ENCODE data around the gene CELA2A.

The CELA2A gene

GRCh38 chr1:15456313-15456954 lies at the start of gene CELA2A:
CELA2A (plus strand) TSS chr1:15456732; CDS start chr1:15456754, 22 bp downstream.
- DNase-seq (ENCODE audit: low read depth): no peak

GRCh38 chr1:15407580-15407979 lies 49.0 kb upstream of the CELA2A start:
- no peak for DNase-seq (ENCODE audit: low read depth)

DNA sequence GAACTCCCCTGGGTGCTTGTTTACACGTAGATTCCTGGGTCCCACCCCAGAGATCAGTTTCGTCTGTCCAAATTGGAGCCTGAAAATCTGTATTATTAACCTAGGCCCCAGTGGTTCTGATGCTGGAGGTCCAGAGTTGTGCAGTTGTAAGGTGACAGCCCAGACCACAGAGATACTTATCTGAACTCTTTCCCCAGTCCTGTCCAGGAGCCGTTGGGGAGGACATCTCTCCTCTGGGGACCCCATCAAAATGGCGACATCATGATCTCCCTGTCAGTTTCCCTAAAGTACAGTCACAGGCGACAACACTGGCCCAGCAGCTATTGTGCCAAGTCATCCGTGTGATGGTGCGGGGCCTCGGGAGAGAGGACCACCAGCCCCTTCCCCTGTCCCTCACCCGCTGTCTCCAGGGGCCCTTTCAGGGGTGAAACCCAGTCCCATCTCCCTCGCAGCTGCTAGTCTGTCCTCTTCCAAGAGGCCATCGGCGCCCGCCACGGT lies 47.6 kb upstream of the CELA2A start:
- DNase-seq (ENCODE audit: low read depth): no peak

DNA sequence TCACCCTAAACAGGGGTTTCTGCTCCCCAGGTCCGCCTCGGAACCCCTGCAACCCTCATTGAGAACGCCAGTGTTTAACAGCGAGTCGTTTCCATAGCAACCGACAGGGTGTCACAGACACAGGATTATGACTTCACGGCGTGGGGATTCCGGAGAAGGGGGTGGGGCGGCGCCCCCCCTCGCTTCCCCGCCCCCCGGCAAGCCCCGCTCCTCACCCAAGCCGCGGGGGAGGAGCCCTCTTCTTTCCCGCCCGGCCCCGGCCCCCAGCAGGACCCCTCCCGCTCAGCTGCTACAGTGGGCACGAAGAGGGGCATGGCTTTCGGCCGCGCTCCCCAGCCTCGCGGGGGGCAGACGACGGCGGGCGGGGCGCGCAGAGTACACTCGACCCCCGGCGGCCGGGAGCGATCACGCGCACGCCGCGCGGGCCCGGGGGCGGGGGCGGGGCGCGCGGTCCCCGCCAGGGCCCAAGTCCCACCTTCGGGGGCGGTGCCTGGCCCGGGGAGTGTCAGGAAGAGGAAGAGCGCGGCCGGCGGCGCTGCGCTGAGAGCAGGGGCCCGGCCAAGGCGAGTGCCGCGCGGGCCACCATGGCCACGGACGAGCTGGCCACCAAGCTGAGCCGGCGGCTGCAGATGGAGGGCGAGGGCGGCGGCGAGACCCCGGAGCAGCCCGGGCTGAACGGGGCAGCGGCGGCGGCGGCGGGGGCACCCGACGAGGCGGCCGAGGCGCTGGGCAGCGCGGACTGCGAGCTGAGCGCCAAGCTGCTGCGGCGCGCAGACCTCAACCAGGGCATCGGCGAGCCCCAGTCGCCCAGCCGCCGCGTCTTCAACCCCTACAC lies 46.9 kb upstream of the CELA2A start, which contains the start of gene EFHD2:
TSS of gene EFHD2 (plus strand) at position 501 of the 835 bp plus-strand sequence. CDS start at position 585, 84 bp downstream.
- DNase-seq (ENCODE audit: low read depth): no peak

- DNase-seq (ENCODE audit: low read depth): no peak
Measured at GRCh38 chr1:15410223-15410883, 46.2 kb upstream of the CELA2A start.

GRCh38 chr1:15410884-15411245 lies 45.7 kb upstream of the CELA2A start:
- no peak for DNase-seq (ENCODE audit: low read depth)

GRCh38 chr1:15411593-15412137 lies 44.9 kb upstream of the CELA2A start:
- DNase-seq (ENCODE audit: low read depth): no peak

DNA sequence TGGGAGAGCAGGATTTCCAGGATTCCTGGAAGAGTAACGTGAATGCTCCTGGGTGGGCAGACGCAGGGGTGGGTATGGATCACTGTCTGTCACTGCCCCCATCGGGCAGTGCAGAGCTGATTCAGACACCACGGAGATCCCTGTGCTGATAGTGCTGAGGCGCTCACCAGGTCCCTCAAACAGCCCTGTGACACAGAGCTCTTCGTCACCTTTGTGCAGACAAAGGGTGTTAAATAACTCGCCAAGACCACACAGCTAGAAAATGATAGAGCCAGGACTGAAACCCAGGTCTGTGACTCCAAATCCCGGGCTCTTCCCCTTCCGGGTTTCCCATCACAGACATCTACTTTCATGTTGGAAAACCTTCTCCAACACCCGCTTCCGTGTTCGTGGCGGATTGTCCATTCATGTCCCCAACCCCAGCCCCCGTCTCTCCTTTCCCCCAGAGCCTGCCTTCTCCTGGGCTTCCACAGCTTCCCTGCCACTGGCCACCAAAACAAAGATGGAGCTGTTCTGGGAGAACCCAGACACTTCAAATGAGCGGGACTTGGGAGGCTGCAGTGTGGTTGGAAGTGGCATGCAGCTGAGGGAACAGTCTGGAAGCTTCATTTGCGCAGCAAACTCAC lies 44.2 kb upstream of the CELA2A start:
- no peak for DNase-seq (ENCODE audit: low read depth)

DNA sequence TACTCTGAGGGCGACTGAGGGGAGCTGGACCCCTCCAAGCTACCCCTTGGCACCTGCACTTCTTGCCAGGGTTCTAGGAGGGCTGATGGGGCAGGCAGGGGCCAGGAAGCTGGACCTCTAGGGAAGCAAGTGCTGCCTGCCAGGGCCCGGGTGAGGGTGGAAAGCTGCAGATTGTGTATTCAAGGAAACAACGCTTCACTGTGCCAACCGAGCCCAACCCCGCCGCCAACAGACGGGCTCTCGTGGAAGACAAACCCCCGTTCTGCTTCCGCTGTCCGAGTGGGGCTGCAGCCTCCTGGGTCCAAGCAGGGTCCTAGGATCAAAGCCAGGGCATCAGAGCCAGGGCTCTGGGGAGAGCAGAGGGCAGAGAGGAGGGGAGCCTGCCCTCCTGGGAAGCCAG lies 43.7 kb upstream of the CELA2A start:
- DNase-seq (ENCODE audit: low read depth): no peak

DNA sequence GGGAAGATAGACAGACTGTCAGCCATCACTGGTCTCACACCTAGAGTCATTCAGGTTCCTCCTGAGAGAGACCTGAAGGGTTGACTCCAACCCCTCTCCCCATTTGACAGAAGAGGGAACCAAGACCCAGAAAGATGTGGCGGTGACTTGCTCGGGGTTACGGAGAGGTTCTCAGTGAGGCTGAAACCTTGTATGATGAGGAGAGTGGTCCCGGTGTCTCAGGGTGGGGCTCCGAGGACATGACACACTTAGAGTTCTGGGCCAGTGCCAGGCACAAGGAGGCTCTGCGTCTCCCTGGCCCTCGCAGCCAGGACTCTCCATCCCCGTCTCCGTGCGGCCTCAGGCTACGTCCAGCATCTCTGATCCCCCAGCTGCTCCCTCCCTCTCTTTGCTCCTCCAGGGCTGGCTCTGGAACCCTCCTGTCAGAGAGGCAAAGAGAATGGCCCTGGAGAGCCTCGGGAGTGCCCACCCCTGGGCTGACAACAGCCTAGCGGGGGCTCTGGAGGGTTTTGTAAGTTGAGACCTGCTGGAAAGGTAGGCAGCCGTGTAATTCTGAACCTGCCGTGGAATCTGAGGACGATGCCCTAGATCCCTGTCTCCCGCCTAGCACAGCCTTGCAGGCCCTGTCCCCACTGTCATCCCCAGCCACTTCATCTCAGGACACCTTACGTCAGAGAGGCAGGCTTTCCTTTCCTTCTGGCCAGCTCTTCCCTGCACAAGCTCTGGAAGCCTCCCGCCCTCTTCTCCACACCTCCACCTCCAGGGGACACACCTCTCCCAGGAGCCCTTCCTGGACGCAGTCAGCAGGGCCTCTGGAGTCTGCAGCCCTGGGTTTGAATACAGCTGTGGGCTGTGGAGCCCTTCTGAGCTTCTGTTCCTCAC lies 42.7 kb upstream of the CELA2A start:
- no peak for DNase-seq (ENCODE audit: low read depth)

DNA sequence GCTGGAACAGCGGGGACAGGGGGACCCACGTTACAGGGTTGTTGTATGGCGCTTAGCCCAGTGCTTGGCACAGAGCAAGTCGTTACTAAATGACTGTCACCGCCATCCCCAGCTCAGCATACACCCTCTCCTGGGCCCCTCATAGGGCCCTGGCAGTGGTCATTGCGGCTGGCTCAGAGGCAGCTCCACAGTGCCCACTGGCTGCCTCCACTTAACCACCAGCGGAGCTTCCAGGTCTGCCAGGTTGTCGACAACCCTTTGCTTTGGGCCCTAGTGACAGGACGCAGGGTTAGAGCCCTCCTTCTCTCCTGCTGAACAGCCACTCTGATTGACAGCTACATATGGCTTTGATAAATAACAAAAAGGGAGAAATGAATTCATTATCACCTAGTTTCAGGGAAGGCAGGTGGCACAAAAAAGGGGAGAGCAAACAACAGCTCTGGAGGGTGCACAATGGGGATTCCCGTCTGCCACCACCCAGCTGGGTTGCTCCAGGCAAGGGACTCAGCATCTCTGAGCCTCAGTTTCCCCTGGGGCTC lies 42.0 kb upstream of the CELA2A start:
- DNase-seq (ENCODE audit: low read depth): no peak

DNA sequence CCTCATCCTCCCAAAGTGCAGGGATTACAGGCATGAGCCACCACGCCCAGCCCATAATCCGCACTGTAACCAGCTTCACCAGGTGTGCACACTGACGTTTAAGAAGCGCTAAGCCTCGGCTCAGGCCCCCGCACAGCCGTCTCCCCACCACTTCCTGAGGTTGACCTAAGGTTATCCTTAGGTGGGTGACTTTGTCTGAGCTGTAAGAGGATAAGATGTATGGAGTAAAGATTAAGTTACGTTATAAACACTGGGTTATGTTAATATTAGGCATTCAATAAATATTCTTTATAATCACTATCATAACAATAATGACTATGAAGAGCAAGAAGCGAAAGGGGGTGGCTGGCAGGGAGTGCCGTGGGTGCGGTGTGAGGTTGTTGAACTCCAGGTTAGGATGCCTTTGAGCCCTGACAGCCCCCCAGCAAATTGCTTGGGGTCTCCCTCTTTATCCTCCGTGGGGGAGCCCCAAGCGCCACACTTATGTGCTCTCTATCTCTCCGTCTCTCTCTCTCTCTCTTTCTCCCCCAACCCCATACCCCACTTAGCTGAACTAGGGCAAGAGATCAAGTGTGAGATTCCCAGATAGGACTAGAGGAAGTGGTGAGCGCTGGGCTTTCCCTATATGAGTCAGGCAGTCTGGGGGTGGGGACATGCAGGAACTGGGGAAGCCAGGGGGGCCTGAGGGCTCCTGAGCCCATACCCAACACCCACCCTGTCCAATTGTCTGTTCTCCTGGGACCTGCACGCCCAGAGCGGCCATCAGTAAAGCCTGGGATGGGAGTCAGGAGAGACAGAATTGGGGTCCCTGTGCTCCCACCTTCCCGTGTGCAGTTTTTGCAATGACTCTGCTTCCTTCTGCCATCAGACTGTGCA lies 39.2 kb upstream of the CELA2A start:
- DNase-seq (ENCODE audit: low read depth): no peak

DNA sequence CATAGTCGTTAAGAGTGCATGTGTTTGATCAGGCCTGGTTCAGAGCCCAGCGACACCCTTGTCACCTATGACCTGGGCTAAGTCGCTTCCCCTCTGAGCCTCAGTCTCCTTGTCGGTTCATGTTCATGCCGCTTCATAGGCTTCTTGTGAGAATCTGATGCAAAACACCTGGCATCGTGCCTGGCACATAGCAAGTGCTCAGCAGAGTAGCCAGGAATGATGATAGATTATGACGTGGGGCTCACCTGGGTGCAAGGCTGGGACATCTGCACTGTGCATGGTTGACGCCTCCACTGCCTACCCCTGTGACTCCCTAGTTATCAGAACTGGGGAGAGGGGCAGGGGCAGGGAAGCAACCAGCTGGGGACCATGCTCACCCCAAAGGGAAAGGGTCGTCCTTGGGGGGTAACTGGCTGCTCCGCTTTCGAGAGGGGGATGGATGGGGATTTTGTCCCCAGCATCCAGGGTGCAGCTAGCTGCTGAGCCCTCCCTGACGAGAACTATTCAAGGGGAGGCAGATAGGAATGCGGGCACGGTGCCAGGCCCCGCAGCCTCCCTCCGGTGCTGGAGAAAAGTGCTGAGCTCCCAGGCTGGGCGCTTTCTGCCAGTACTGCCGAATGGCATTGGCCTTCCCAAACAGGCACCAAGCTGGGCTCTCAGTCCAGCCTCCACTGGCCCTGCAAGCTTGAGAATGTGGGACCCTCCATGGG lies 37.6 kb upstream of the CELA2A start:
- no peak for DNase-seq (ENCODE audit: low read depth)

DNA sequence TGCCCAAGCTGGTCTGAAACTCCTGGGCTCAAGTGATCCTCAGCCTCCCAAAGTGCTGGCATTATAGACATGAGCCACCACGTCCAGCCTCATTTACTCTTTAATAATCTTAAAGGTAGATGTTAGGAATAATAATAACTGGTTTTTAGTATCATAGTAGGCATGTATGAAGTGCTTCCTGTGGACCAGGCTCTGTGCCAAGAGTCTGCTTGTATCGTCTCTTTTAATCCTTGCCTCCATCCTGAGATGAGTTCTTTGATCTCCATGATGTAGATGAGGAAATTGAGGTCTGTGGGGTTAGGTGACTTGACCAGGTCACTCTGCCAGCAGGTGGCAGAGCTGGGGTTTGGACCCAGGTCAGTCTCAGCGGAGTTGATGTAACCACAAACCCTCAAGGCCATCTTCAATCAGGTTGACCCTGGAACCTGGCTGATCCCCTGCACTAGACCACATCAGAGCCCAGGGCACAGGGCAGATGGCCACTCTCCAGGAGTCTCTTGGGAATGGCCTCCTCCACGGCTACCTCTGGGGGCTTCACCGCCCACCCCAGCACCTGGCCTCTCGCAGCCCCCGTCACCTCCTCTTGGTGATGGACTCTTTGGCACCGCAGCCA lies 35.6 kb upstream of the CELA2A start:
- DNase-seq (ENCODE audit: low read depth): no peak

- no peak for DNase-seq (ENCODE audit: low read depth)
Measured at GRCh38 chr1:15422871-15423270, 33.7 kb upstream of the CELA2A start.

DNA sequence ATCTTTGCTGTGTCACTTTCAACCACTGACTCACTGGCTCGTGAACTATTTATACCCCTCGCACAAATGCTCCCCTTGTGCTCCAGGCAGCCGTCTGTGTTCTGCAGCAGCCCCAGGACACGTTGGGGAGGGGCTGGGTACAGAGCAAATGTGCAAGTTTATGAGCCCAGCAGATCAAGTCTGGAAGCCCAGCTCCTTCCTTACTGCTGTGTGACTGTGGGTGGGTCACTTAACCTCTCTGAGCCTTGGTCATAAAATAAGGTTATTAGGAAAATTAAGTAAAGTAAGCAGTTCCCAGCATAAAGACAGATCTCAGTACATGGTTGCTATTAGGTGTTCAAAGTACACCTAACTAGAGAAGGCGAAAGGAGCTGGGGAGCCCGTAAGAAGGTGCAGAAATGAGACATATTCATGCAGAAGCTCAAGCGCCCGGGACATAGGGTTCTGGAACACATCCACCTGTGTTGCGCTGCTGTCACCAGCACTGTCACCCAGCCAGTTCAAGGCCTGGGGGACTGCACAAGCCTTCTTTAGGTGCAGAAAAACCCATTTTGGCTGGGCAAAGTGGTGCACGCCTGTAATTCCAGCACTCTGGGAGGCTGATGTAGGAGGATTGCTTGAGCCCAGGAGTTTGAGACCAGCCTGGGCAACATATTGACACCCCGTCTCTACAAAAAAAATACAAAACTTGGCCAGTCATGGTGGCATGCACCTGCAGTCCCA lies 33.0 kb upstream of the CELA2A start:
- DNase-seq (ENCODE audit: low read depth): no peak

DNA sequence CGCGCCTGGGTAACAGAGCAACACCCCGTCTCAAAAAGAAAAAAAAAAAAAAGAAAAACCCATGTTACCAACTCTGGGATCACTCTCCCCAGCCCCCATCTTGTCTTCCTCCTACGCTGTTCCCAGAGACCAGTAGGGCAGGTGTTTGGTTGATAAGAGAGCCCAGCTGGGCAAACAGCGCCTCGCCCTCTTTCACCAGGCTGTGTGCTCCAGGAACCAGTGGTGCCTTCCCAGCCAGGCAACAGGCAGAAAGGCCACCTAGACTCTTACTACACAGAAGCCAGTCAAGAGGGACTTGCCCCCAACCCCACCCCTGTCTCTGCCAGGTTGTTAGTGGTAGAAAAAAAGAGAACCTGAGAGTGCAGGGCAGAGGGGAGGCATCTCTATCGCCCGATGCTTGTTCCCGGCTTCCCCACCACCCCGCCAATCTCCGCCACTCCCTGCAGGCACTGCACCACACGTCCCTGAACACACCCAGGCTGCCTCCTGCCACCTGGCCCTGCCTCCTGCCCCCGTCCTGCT lies 32.3 kb upstream of the CELA2A start:
- no peak for DNase-seq (ENCODE audit: low read depth)

DNA sequence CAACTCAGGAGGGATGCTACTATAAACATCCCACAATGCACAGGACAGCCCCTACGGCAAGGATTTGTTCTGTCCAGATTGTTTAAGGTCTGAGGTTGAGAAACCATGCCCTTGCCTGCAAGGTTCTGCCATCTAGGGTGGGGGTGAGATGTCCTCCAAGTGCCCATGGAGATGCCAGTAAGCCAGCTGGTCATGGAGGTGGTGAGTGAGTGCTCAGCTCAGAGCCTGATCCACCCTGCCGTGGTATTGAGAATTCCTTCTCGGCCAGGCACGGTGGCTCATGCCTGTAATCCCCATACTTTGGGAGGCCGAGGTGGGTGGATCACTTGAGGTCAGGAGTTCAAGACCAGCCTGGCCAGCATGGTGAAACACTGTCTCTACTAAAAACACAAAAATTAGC lies 31.6 kb upstream of the CELA2A start:
- no peak for DNase-seq (ENCODE audit: low read depth)
